Measurements from ENCODE around the gene PRRG2.

Gene PRRG2

GRCh38 chr19:49594993-49595818, 14.1 kb downstream of the PRRG2 start:
- no peak for DNase-seq (ENCODE audit: low read depth, low spot score)
- no peak for TF ChIP-seq CTCF (IDR thresholded peaks at IDR 0.05; ENCODE audit: low read depth, low read length)
- in situ Hi-C loops (cut with HindIII; ENCODE audit: low sequenced_read_pairs), result no loop called here
- H3K4me3 ChIP-seq (ENCODE audit: low read depth, low read length), result no peak overlapping the region

- no peak for TF ChIP-seq CTCF (IDR thresholded peaks at IDR 0.05; ENCODE audit: low read depth, low read length)
- in situ Hi-C loops (cut with HindIII; ENCODE audit: low sequenced_read_pairs), result no loop called here
- no peak for DNase-seq (ENCODE audit: low read depth, low spot score)
- H3K4me3 ChIP-seq (ENCODE audit: low read depth, low read length), result no peak overlapping the region
These were observed 14.8 kb downstream of the PRRG2 start for GRCh38 chr19:49595819-49596404.

- TF ChIP-seq CTCF (IDR thresholded peaks at IDR 0.05; ENCODE audit: low read depth, low read length), result no peak
- in situ Hi-C loops (cut with HindIII; ENCODE audit: low sequenced_read_pairs), result no loop called here
- no peak for DNase-seq (ENCODE audit: low read depth, low spot score)
- no peak overlapping the region for H3K4me3 ChIP-seq (ENCODE audit: low read depth, low read length)
These were observed 15.3 kb downstream of the PRRG2 start for GRCh38 chr19:49596407-49596806.

GRCh38 chr19:49596954-49597702, 16.0 kb downstream of the PRRG2 start:
- in situ Hi-C loops (cut with HindIII; ENCODE audit: low sequenced_read_pairs), result no loop called here
- no peak for TF ChIP-seq CTCF (IDR thresholded peaks at IDR 0.05; ENCODE audit: low read depth, low read length)
- no peak for DNase-seq (ENCODE audit: low read depth, low spot score)
- no peak overlapping the region for H3K4me3 ChIP-seq (ENCODE audit: low read depth, low read length)

- DNase-seq (ENCODE audit: low read depth, low spot score), result no peak
- in situ Hi-C loops (cut with HindIII; ENCODE audit: low sequenced_read_pairs), result no loop called here
- TF ChIP-seq CTCF (IDR thresholded peaks at IDR 0.05; ENCODE audit: low read depth, low read length), result no peak
- no peak overlapping the region for H3K4me3 ChIP-seq (ENCODE audit: low read depth, low read length)
These were observed 16.5 kb downstream of the PRRG2 start for GRCh38 chr19:49597703-49597974.

- in situ Hi-C loops (cut with HindIII; ENCODE audit: low sequenced_read_pairs), result no loop called here
- no peak overlapping the region for H3K4me3 ChIP-seq (ENCODE audit: low read depth, low read length)
- no peak for TF ChIP-seq CTCF (IDR thresholded peaks at IDR 0.05; ENCODE audit: low read depth, low read length)
- no peak for DNase-seq (ENCODE audit: low read depth, low spot score)
These were observed 18.5 kb downstream of the PRRG2 start for GRCh38 chr19:49599378-49600295.
